Epithelial cell of esophagus (primary cell): ENCODE results near the gene REPS1.
"Not testable (repeated sequence)": the region's sequence is repeated elsewhere in the genome, so short reads cannot be mapped to it uniquely, and the experiment has no call there.

Experiments used
- DNase-seq: peaks from one replicate; pipeline ENCODE4 v3.0.0; 2010; ENCODE audit warnings: low read depth
- H3K4me3 ChIP-seq: 2 replicates; pipeline ENCODE4 v1.5.1; 2011; ENCODE audit warnings: mild to moderate bottlenecking, low read length, control low read depth
- CTCF ChIP-seq: IDR thresholded peaks from 2 replicates; pipeline ENCODE4 v1.5.1; 2011; ENCODE audit warnings: low read depth, mild to moderate bottlenecking, low read length, control low read depth, inconsistent platforms; ENCODE audit not compliant: insufficient read depth; ENCODE audit errors: missing control alignments

Gene REPS1

GRCh38 chr6:138955262-138955661, 32.8 kb downstream of the REPS1 start:
- H3K4me3 ChIP-seq: no peak overlapping the region
- no peak for DNase-seq
- TF ChIP-seq CTCF: no peak

- no peak for TF ChIP-seq CTCF
- H3K4me3 ChIP-seq: no peak overlapping the region
- peak; percentile 66 for DNase-seq
Observed at GRCh38 chr6:138953451-138953850, 34.6 kb downstream of the REPS1 start.

GRCh38 chr6:138948546-138949179, 39.4 kb downstream of the REPS1 start:
- H3K4me3 ChIP-seq: no peak overlapping the region
- peak; percentile 8 for DNase-seq
- TF ChIP-seq CTCF: peak; percentile 20

DNA sequence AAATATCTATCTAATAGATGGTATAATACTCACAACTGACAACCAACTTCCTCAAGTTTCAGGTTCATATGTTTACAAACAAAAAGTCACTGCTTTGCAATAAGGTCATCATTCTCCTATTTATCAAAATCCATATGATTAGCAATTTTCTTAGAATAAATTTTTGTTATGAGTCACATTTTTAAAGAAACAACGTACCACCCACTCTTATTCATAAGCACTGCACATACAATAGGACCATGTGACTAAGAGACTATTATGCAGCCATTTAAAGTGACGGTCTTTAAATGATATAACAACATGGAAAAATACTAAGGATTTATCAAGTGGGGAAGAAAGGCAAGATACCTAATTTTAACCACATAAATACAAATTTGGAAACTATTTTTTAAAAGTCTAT, 40.0 kb downstream of the REPS1 start:
- no peak for TF ChIP-seq CTCF
- H3K4me3 ChIP-seq: no peak overlapping the region
- DNase-seq: peak; percentile 17

DNA sequence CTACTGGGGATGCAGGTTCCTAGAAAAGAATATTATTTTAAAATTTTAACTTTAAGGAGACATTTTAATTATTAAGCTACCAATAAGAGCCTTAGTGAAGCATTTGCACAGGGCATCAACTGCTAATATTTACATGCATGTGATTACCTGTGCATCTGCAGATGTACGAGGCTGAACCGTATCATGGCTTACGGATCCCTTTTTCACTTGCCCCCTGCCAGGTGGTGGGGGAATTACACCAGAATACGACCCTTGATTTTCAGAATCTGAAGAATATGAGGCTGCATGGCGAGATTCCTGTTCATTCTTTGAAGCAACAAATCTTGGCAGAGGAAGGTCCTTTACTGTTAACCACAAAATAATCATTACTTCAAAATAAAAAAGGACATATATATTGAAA, 42.7 kb downstream of the REPS1 start:
- peak; percentile 5 for DNase-seq

GRCh38 chr6:138944412-138944811, 43.6 kb downstream of the REPS1 start:
- TF ChIP-seq CTCF: no peak
- DNase-seq: peak; percentile 72

More for the DNA sequence above, 42.7 kb downstream of the REPS1 start:
- no peak for TF ChIP-seq CTCF
- no peak overlapping the region for H3K4me3 ChIP-seq

DNA sequence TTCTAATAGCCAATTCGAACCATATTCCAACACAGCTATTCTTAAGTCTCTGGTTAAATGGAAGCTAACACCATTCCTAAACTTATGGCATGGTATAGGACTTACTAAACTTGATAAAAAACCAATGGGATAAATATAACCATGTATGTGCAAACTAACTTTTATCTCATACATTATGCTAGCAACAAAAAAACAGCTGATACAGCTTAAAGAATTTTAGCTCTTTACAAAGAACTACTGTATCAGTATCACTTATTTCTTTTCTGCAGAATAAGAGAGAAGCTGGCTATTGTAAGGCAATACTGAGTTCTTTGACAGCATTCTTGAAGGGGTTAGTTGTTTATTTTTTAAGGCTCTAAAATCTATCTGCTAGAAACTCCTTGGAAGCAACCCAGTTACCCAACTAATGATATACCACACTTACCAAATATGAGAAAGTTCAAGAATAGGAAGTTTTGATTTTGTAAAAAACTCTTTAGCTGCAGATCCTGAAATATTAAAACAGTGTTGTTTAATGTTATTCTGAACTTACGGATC, 44.9 kb downstream of the REPS1 start:
- DNase-seq: no peak
- TF ChIP-seq CTCF: no peak
- H3K4me3 ChIP-seq: no peak overlapping the region

More at GRCh38 chr6:138944412-138944811, 43.6 kb downstream of the REPS1 start:
- H3K4me3 ChIP-seq: no peak overlapping the region

GRCh38 chr6:138936873-138937272, 51.2 kb downstream of the REPS1 start:
- not testable (repeated sequence) for DNase-seq

More at GRCh38 chr6:138936873-138937272, 51.2 kb downstream of the REPS1 start:
- H3K4me3 ChIP-seq: not testable (repeated sequence)
